ENCODE data around the gene ABCC2.
"Not testable (repeated sequence)": the region's sequence is repeated elsewhere in the genome, so short reads cannot be mapped to it uniquely, and the experiment has no call there.

ABCC2 gene

GRCh38 chr10:99855479-99856071, 73.1 kb downstream of the ABCC2 start:
- no peak for DNase-seq

DNA sequence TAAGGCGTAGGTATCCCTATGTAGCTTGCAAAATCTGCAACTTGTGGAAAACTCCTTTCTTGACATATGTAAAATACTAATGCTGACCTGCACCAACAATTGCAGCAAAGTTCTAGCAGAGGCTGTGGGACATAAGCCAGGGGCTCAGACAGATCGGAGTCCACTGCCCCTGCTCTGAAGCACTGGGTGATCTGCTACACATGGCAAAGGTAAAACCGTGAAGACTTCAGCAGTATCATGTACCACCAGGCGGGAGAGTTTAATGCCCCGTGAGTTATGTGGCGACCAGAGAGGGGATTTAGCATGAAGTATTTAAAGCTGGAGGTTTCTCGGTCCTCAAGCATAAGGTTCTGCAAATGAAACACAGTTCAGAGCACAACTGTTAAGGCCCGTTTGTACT, 76.4 kb downstream of the ABCC2 start:
- DNase-seq, result no peak

- no peak for DNase-seq
Observed at GRCh38 chr10:99859585-99859984, 77.1 kb downstream of the ABCC2 start.

DNA sequence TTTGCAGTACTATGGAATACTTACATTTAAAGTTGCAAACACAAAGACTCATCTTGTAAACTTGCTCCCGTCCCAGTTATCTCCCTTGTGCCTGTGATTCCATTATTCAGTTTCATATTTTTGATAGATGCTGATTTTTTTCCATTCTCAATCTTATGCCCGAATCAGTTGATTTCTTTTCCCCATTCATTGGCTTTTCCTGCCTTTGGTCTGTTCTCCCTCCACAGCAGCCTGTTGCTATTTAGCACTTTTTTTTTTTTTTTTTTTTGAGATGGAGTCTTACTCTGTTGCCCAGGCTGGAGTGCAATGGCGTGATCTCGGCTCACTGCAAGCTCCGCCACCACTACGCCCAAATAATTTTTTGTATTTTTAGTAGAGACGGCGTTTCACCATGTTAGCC, 78.0 kb downstream of the ABCC2 start:
- DNase-seq, result no peak

- DNase-seq, result not testable (repeated sequence)
Observed at GRCh38 chr10:99863535-99864240, 81.2 kb downstream of the ABCC2 start.

GRCh38 chr10:99867250-99867649, 84.8 kb downstream of the ABCC2 start:
- not testable (repeated sequence) for DNase-seq

GRCh38 chr10:99869581-99870122, 87.2 kb downstream of the ABCC2 start:
- DNase-seq, result no peak

- DNase-seq, result no peak
Observed at GRCh38 chr10:99870123-99870730, 87.8 kb downstream of the ABCC2 start.

DNA sequence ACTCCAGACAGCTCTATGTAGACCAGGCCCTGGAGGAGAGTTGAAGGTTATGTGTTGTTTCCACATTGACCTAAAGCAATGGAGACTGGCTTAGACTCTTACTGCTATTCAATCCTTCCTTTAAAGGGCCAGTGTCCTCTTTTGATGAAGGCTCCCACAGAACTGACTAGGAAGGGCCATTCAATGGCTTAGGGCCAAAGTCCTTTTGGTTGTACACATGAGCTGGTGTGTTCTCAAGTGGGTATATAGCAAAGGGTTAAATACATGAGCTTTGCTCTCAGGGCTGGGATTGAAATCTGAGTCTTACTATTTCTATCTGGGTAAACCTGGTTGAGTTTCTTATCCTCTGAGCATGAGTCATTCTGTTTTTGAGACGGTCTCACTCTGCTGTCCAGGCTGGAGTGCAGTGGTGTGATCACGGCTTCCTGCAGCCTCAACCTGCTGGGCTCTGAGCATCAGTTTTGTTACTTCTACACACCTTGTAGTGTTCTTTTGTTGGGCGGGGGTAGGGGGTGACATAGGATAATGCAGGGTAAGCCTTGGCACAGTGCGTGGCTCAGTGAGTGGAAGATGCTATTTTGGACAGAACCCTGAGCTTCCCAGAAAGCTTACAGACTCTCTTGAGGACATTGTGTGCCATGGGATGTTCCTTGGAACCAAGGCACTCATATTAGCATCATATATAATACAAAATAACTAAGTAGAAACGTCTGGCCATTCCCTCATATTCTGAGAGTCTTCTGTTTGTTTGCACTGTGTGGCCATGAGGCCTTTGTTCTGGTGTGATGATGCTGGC, 90.1 kb downstream of the ABCC2 start:
- DNase-seq, result no peak

DNA sequence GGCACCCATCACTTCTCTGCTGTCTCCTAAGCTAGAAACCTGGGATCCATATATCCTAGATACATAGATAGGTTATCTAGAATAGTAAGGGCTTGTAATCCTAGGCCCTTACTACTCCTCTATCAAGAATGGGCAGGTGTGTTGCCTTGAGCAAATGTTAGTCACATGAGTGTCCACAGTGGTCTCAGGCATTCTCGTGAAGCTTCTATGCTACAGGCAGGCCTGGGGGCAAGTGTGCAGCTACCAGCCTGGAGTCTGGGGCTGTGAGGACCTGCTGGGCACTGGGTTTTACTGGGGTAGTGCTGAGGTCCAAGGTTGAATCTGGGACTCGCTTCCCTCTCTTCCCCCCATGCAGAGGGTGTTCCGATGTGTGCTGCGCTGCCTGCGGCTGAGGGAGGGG, 91.4 kb downstream of the ABCC2 start:
- no peak for DNase-seq

GRCh38 chr10:99874341-99875085, 92.1 kb downstream of the ABCC2 start:
- DNase-seq, result no peak

- DNase-seq, result no peak
Observed at GRCh38 chr10:99875473-99875872, 93.0 kb downstream of the ABCC2 start.

GRCh38 chr10:99880080-99880835, 97.8 kb downstream of the ABCC2 start:
- DNase-seq, result no peak

DNA sequence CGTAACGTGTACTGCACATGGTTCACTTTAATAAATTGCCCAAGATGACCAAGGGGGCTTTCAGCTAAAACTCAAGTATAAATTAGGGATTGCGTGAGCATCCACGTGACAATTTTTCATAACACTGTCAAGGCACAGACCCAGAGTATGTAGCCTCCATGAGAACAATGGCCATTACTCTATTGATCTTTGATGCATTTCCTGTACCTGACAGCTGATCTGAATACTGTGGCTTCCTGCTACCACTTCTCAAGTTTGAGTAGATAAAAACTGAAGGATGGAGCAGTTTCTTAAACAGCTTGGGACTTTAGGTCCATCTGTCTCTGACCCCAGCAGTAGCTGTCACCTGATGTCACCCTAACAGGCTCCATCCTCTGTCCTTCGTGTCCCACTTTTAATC, 98.9 kb downstream of the ABCC2 start:
- DNase-seq, result no peak

DNA sequence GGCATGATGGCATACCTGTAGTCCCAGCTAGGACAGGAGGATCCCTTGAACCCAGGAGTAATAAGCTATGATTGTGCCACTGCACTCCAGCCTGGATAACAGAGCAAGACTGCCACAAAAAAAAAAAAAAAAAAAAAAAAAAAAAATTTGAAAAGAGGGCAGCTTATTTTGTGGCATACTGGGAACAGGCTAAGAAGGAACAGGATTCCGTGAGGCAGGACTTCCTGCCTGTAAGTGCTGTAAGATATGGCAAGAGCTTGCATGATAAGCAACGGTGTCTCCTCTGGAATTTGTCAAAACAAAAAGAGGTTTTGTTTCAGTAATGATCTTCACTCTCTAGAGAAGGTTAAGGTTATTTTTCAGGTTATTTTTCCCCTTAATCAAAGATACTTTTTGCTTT, 101.1 kb downstream of the ABCC2 start:
- DNase-seq, result no peak

- DNase-seq, result no peak
Observed at GRCh38 chr10:99888622-99889021, 106.2 kb downstream of the ABCC2 start.

- no peak for DNase-seq
Observed at GRCh38 chr10:99894613-99895012, 112.2 kb downstream of the ABCC2 start.

GRCh38 chr10:99895066-99895465, 112.6 kb downstream of the ABCC2 start:
- not testable (repeated sequence) for DNase-seq

GRCh38 chr10:99895867-99896266, 113.4 kb downstream of the ABCC2 start:
- DNase-seq, result no peak

Data from effector CD8-positive, alpha-beta T cell (primary cell).